ENCODE measurements around the gene DPYSL4. TPM values are rescaled to one million over a fixed set of nuclear protein-coding genes. Genes with fewer than 3 reads are reported as not detected.

DPYSL4 gene
- total and polyA plus RNA-seq, 12 donors, result 2.4 to 78.9 (median 30.6) TPM

- peaks cover 0 to 6% (median 4%) of the 10 kb centered on the region in 9 donors for H3K4me1 ChIP-seq
- ATAC-seq (no peak), DNase-seq (no peak)
Measured at GRCh38 chr10:132198381-132199181, 11.8 kb downstream of the DPYSL4 start.

GRCh38 chr10:132199268-132199853 lies 12.6 kb downstream of the DPYSL4 start:
- 86 to 87% methylated on average over 10 to 11 of the region's 11 CpGs for WGBS, 2 donors
- no peak overlapping the region for H3K27ac ChIP-seq
- intact Hi-C loops (cut with DNase I), result no loop called here
- H3K4me3 ChIP-seq, result no peak overlapping the region
- ATAC-seq (no peak), DNase-seq (no peak)
- peaks cover 0 to 34% (median 0%) of the 10 kb centered on the region in 9 donors for H3K36me3 ChIP-seq
- H3K27me3 ChIP-seq, result no peaks in the 10 kb centered on the region
- no peak for TF ChIP-seq CTCF (IDR thresholded peaks at IDR 0.05)
- no peaks in the 10 kb centered on the region for H3K9me3 ChIP-seq
- no peaks in the 10 kb centered on the region for H3K4me1 ChIP-seq

More at GRCh38 chr10:132198381-132199181, 11.8 kb downstream of the DPYSL4 start:
- Histone ChIP-seq H3K27ac (no peak overlapping the region), H3K27me3 (no peaks in the 10 kb centered on the region), H3K4me3 (no peak overlapping the region), H3K9me3 (no peaks in the 10 kb centered on the region), H3K36me3 (peaks cover 0 to 27% (median 0%) of the 10 kb centered on the region in 9 donors)
- intact Hi-C loops (cut with DNase I), result no loop called here
- no peak for TF ChIP-seq CTCF (IDR thresholded peaks at IDR 0.05)
- 93 to 94% methylated on average over 34 to 35 of the region's 35 CpGs for WGBS, 2 donors

GRCh38 chr10:132199854-132200311 lies 13.1 kb downstream of the DPYSL4 start:
- no peak for ATAC-seq

More at GRCh38 chr10:132199854-132200311, 13.1 kb downstream of the DPYSL4 start:
- Histone ChIP-seq H3K9me3 (no peaks in the 10 kb centered on the region), H3K4me1 (no peaks in the 10 kb centered on the region), H3K4me3 (no peak overlapping the region), H3K36me3 (peaks cover 0 to 35% (median 0%) of the 10 kb centered on the region in 9 donors), H3K27ac (no peak overlapping the region), H3K27me3 (no peaks in the 10 kb centered on the region)
- WGBS, 2 donors, result 93 to 94% methylated on average over 16 of the region's 16 CpGs
- DNase-seq, result no peak
- TF ChIP-seq CTCF (IDR thresholded peaks at IDR 0.05), result no peak
- intact Hi-C loops (cut with DNase I), result no loop called here
